Measurements from ENCODE around the gene CPPED1.

CPPED1 gene

DNA sequence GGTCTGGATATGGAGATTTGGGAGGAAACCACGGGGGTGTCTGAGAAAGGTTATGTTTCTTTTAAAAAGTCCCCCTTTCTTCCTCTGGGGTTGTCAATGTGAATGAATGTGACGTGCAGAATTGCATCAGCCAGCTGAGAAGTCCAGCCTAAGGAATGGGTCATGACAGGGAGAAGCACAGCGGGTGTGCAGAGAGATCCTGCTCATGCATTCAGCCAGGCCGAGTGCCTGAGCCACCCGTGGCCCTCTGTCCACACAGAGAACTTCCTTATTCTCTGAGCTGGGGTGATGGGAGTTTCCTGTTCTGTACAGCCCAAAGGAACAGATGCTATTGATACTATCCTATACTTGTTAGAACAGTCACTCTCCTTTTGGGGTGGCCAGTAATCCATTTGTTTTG is 117.9 kb downstream of the CPPED1 start:
- peaks cover 4% of the 10 kb centered on the region for H3K4me1 ChIP-seq (ENCODE audit: control insufficient read depth, insufficient read depth, low read length, unreplicated experiment)
- no peak overlapping the region for H3K4me3 ChIP-seq (ENCODE audit: low read depth, low read length)
- no peaks in the 10 kb centered on the region for H3K27me3 ChIP-seq (ENCODE audit: insufficient read depth, low read length)
- no peaks in the 10 kb centered on the region for H3K36me3 ChIP-seq (ENCODE audit: insufficient read depth, low read length)
- no peaks in the 10 kb centered on the region for H3K79me2 ChIP-seq (ENCODE audit: control insufficient read depth, insufficient read depth, low read length, unreplicated experiment)
- no peak overlapping the region for H3K27ac ChIP-seq (ENCODE audit: low read depth, low read length)
- no peak overlapping the region for H2AFZ ChIP-seq (ENCODE audit: low read length, unreplicated experiment)

DNA sequence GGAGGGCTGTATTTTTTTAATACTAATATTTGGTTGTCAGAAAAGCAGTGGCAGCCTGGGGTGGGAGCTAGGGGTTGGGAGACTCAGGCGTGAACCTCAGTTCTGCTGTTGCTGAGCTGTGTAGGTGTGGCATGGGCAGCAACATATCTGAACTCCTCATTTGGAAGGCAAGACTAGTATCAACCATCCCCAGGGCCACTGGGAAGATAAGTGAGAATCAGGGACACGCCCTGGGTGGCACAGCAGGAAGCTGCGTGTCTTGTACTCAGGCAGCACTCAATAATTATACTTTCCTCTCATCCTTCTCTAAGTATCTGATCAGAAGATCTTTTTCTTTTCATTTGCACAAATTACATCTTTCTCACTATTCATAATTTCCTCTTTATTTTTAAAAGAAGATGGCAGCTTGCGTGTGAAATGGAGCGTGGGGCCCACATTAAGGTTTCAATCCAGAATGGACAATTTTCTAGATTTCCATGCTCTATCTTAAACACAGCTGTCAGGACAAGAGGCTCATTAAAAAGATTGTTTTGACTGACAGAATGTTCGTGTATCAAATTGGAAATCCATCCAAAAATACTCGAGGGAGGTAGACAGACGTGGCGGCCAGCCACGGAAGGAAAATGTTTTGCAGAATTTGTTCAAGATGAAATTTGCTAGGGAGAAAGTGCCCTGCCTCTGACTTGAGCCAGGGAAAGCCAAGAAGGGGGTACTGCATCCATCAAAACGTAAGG is 121.1 kb downstream of the CPPED1 start:
- Histone ChIP-seq H3K4me1 (ENCODE audit: control insufficient read depth, insufficient read depth, low read length, unreplicated experiment) (peaks cover 12% of the 10 kb centered on the region), H3K27me3 (ENCODE audit: insufficient read depth, low read length) (no peaks in the 10 kb centered on the region), H3K4me3 (ENCODE audit: low read depth, low read length) (no peak overlapping the region), H3K27ac (ENCODE audit: low read depth, low read length) (no peak overlapping the region), H2AFZ (ENCODE audit: low read length, unreplicated experiment) (no peak overlapping the region), H3K79me2 (ENCODE audit: control insufficient read depth, insufficient read depth, low read length, unreplicated experiment) (no peaks in the 10 kb centered on the region), H3K36me3 (ENCODE audit: insufficient read depth, low read length) (no peaks in the 10 kb centered on the region)

DNA sequence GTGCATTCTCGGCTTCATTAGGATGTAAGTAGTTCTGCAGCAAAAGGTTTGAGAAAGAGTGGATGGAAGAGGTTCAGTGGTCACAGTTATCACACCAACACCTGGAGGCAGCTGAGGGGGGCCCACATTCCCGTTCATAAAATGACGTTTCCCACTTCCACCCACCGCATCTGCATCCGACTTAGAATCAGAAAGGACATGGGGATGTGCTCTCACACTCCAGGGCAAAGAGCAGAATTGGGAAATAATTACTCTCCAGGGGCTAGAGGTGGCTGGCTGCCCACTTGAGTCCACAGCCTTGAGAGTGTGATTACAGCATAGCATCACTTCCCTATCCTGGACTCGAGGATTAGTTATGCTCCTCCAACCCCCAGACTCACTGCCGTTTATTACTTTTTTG is 122.0 kb downstream of the CPPED1 start:
- H3K36me3 ChIP-seq (ENCODE audit: insufficient read depth, low read length) = no peaks in the 10 kb centered on the region
- H3K27me3 ChIP-seq (ENCODE audit: insufficient read depth, low read length) = no peaks in the 10 kb centered on the region
- no peaks in the 10 kb centered on the region for H3K79me2 ChIP-seq (ENCODE audit: control insufficient read depth, insufficient read depth, low read length, unreplicated experiment)
- no peak overlapping the region for H3K4me3 ChIP-seq (ENCODE audit: low read depth, low read length)
- peaks cover 12% of the 10 kb centered on the region for H3K4me1 ChIP-seq (ENCODE audit: control insufficient read depth, insufficient read depth, low read length, unreplicated experiment)
- no peak overlapping the region for H2AFZ ChIP-seq (ENCODE audit: low read length, unreplicated experiment)
- no peak overlapping the region for H3K27ac ChIP-seq (ENCODE audit: low read depth, low read length)

DNA sequence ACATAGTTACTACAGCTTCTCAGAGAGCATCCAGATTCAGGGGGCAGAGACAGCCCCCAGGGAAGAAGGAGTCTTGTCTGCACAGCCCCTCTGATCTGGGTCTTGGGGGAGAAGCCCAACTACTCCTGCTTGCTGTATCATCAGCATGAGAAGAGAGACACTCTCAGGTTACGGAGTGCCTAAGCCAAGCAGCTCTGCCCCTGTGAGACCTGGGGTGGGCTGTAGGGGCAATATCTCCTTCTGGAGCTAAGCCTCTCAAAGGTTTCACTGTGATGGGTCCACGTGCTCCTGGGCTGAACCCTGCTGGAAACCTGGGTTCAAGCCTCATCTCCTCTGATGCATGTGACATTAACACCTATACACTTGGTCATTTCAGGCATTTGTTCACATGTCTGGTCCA is 123.2 kb downstream of the CPPED1 start:
- Histone ChIP-seq H3K36me3 (ENCODE audit: insufficient read depth, low read length) (no peaks in the 10 kb centered on the region), H3K27me3 (ENCODE audit: insufficient read depth, low read length) (no peaks in the 10 kb centered on the region), H3K79me2 (ENCODE audit: control insufficient read depth, insufficient read depth, low read length, unreplicated experiment) (no peaks in the 10 kb centered on the region), H2AFZ (ENCODE audit: low read length, unreplicated experiment) (no peak overlapping the region), H3K4me1 (ENCODE audit: control insufficient read depth, insufficient read depth, low read length, unreplicated experiment) (peaks cover 20% of the 10 kb centered on the region), H3K4me3 (ENCODE audit: low read depth, low read length) (no peak overlapping the region), H3K27ac (ENCODE audit: low read depth, low read length) (no peak overlapping the region)

DNA sequence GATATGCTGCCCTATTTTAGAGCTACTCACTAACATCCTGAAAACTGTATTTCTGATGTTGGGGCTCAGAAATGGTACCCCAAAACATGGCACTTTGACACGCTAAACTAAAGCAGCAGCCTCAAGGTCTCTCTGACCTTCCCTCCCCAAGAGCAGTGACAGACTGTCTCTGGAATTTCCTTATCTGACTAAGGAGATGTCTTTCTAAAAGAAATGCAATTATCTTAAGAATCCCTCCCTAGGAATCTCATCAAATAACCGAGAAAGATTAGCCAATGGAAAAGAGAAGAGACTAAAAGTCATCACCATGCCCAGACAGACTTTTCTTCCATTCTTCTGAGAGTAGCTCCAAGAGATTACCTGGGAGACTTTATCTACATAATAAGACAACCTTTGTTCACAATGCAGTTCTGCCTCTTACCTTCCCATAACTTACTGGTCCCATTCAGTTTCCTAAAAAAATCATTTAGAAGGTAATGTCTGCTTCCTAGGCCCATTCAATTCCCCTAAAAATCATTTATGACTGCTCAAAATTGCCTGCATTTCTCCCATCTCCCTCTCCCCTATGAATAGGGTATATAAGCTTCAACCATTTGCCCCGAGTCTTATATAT is 123.9 kb downstream of the CPPED1 start:
- no peak overlapping the region for H3K4me3 ChIP-seq (ENCODE audit: low read depth, low read length)

DNA sequence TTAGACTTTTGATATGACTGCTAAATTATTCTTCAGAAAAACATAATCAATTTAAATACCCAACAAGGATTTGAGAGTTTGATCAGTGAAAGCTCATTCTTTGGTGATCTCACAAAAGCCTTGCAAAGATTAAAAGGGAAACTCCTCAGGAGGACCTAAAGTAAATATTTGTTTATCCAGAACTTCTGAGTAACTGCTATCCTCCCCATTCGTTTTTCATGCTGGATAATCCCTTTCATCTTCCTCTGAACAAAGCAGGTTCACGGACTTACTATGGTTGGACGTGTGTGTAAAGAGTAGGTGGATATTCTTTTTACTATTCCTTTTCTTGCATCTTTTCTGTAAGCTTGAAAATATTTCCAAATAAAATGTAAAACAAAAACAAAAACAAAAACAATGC is 124.7 kb downstream of the CPPED1 start:
- Histone ChIP-seq H3K27ac (ENCODE audit: low read depth, low read length) (no peak overlapping the region), H3K4me1 (ENCODE audit: control insufficient read depth, insufficient read depth, low read length, unreplicated experiment) (peaks cover 29% of the 10 kb centered on the region), H3K79me2 (ENCODE audit: control insufficient read depth, insufficient read depth, low read length, unreplicated experiment) (no peaks in the 10 kb centered on the region), H3K27me3 (ENCODE audit: insufficient read depth, low read length) (no peaks in the 10 kb centered on the region), H3K36me3 (ENCODE audit: insufficient read depth, low read length) (no peaks in the 10 kb centered on the region), H2AFZ (ENCODE audit: low read length, unreplicated experiment) (no peak overlapping the region), H3K4me3 (ENCODE audit: low read depth, low read length) (no peak overlapping the region)

More for the DNA sequence above, 123.9 kb downstream of the CPPED1 start:
- H3K27me3 ChIP-seq (ENCODE audit: insufficient read depth, low read length) = no peaks in the 10 kb centered on the region
- peaks cover 28% of the 10 kb centered on the region for H3K4me1 ChIP-seq (ENCODE audit: control insufficient read depth, insufficient read depth, low read length, unreplicated experiment)
- H3K36me3 ChIP-seq (ENCODE audit: insufficient read depth, low read length) = no peaks in the 10 kb centered on the region
- H3K27ac ChIP-seq (ENCODE audit: low read depth, low read length) = peak overlapping the region; percentile 15; the same call in 1 of the 2 replicates
- no peaks in the 10 kb centered on the region for H3K79me2 ChIP-seq (ENCODE audit: control insufficient read depth, insufficient read depth, low read length, unreplicated experiment)
- H2AFZ ChIP-seq (ENCODE audit: low read length, unreplicated experiment) = no peak overlapping the region

DNA sequence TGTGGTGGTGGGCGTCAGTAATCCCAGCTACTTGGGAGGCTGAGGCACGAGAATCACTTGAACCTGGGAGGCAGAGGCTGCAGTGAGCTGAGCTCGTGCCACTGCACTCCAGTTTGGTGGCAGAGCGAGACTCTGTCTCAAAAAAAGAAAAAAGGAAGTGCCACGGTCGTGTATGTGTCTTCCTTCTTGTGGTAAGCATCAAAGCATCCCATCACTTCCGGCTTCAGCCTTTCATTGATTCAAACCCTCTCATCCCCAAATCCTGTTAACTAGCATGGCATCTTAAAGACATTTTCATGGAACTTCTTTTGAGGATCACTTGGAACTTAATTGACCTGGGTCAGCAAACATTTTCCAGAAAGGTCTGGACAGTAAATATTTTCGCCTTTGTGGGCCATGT is 126.2 kb downstream of the CPPED1 start:
- no peaks in the 10 kb centered on the region for H3K79me2 ChIP-seq (ENCODE audit: control insufficient read depth, insufficient read depth, low read length, unreplicated experiment)
- no peaks in the 10 kb centered on the region for H3K36me3 ChIP-seq (ENCODE audit: insufficient read depth, low read length)
- no peak overlapping the region for H3K4me3 ChIP-seq (ENCODE audit: low read depth, low read length)
- peaks cover 29% of the 10 kb centered on the region for H3K4me1 ChIP-seq (ENCODE audit: control insufficient read depth, insufficient read depth, low read length, unreplicated experiment)
- no peak overlapping the region for H3K27ac ChIP-seq (ENCODE audit: low read depth, low read length)
- no peaks in the 10 kb centered on the region for H3K27me3 ChIP-seq (ENCODE audit: insufficient read depth, low read length)
- no peak overlapping the region for H2AFZ ChIP-seq (ENCODE audit: low read length, unreplicated experiment)

DNA sequence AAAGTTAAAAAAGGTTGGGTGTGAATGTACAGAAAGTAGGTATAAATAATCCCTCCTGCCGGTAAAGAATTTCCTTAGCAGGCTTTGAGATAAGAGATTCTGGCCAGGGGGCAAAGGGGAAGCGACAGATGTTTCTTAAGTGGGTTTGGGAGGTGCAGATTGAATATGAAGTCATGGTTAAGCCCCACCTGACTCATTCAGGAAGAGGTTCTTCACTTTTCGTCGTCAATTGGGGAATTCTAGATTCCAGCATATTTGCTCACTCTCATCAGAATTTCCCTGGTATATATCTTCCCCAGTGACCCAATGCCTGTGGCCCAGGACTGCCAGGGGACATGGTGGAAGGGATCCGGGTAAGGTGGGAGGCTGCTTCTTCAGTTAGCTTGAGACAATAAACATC is 127.8 kb downstream of the CPPED1 start:
- Histone ChIP-seq H2AFZ (ENCODE audit: low read length, unreplicated experiment) (no peak overlapping the region), H3K4me3 (ENCODE audit: low read depth, low read length) (no peak overlapping the region), H3K27ac (ENCODE audit: low read depth, low read length) (peak overlapping the region; percentile 60; the same call in 1 of the 2 replicates), H3K79me2 (ENCODE audit: control insufficient read depth, insufficient read depth, low read length, unreplicated experiment) (no peaks in the 10 kb centered on the region), H3K27me3 (ENCODE audit: insufficient read depth, low read length) (no peaks in the 10 kb centered on the region), H3K4me1 (ENCODE audit: control insufficient read depth, insufficient read depth, low read length, unreplicated experiment) (peaks cover 26% of the 10 kb centered on the region), H3K36me3 (ENCODE audit: insufficient read depth, low read length) (no peaks in the 10 kb centered on the region)

DNA sequence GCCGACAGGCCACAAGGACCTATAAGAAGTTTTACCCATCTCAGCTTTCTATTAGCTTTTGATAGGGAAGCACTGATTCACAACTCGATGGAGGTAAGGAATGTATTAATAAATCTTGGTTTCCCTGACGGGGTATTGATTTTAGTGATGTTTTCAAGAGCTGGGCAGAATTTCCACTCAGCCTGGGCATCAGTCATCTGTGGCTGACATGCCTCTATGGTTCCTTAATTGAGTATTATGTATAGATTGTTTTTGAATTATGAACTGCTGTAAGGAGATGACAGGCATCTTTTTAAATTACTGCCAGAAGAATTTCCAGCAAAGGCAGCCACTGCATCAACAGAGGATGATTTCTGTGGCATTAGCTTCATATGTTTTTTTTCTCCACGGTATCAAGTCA is 128.6 kb downstream of the CPPED1 start:
- no peak overlapping the region for H3K4me3 ChIP-seq (ENCODE audit: low read depth, low read length)
- no peaks in the 10 kb centered on the region for H3K36me3 ChIP-seq (ENCODE audit: insufficient read depth, low read length)
- H2AFZ ChIP-seq (ENCODE audit: low read length, unreplicated experiment) = no peak overlapping the region
- peak overlapping the region; percentile 19; the same call in 1 of the 2 replicates for H3K27ac ChIP-seq (ENCODE audit: low read depth, low read length)
- H3K4me1 ChIP-seq (ENCODE audit: control insufficient read depth, insufficient read depth, low read length, unreplicated experiment) = peaks cover 26% of the 10 kb centered on the region
- no peaks in the 10 kb centered on the region for H3K27me3 ChIP-seq (ENCODE audit: insufficient read depth, low read length)
- H3K79me2 ChIP-seq (ENCODE audit: control insufficient read depth, insufficient read depth, low read length, unreplicated experiment) = no peaks in the 10 kb centered on the region

DNA sequence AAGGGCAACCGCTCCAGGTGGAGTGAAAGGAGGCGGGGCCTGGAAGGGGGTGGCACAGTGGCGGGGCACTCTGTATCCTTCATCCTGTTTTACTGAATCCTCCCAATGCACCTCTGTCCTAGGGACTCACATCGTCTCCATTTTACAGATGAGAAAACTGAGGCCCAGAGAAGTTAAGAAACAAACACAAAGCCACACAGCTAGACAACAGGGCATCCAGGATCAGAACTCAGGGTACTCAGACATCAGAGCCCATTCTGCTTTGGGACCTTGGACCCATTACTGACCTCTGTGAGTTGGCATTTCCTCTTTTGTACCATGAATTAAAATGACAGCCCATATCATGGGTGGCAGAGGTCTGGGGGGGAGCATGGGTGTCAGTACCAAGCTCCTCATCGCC is 129.2 kb downstream of the CPPED1 start:
- Histone ChIP-seq H3K36me3 (ENCODE audit: insufficient read depth, low read length) (no peaks in the 10 kb centered on the region), H2AFZ (ENCODE audit: low read length, unreplicated experiment) (no peak overlapping the region), H3K27ac (ENCODE audit: low read depth, low read length) (peak overlapping the region; percentile 13; the same call in 1 of the 2 replicates), H3K79me2 (ENCODE audit: control insufficient read depth, insufficient read depth, low read length, unreplicated experiment) (no peaks in the 10 kb centered on the region), H3K4me1 (ENCODE audit: control insufficient read depth, insufficient read depth, low read length, unreplicated experiment) (peaks cover 22% of the 10 kb centered on the region), H3K27me3 (ENCODE audit: insufficient read depth, low read length) (no peaks in the 10 kb centered on the region), H3K4me3 (ENCODE audit: low read depth, low read length) (no peak overlapping the region)

DNA sequence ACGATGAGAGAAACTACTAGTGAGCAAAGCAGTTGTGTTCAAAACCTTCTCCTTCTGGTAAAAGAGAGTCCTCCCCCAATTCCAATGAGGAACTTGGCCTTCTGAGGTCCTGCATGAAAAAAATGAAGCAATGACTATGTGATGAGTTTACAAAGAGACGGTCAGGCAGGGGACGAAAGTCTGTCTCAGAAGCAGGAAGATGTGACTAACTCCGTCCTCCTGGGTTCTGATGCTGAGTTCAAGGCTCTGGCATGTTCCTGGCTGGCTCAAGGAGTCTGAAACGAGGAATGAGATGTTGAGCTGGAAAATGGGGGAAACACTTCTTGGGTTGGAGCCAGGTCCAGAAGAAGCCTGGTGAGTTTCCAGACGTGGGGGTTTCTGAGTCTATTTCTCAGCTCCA is 129.6 kb downstream of the CPPED1 start:
- Histone ChIP-seq H3K4me3 (ENCODE audit: low read depth, low read length) (no peak overlapping the region), H3K27me3 (ENCODE audit: insufficient read depth, low read length) (no peaks in the 10 kb centered on the region), H3K79me2 (ENCODE audit: control insufficient read depth, insufficient read depth, low read length, unreplicated experiment) (no peaks in the 10 kb centered on the region), H3K4me1 (ENCODE audit: control insufficient read depth, insufficient read depth, low read length, unreplicated experiment) (peaks cover 17% of the 10 kb centered on the region), H3K36me3 (ENCODE audit: insufficient read depth, low read length) (no peaks in the 10 kb centered on the region), H2AFZ (ENCODE audit: low read length, unreplicated experiment) (no peak overlapping the region), H3K27ac (ENCODE audit: low read depth, low read length) (peak overlapping the region; percentile 13; the same call in 1 of the 2 replicates)
